Choroid plexus epithelial cell (primary cell): ENCODE data around the gene HK2.
"Not testable (repeated sequence)": the region's sequence is repeated elsewhere in the genome, so short reads cannot be mapped to it uniquely, and the experiment has no call there.

Source experiments
- DNase-seq: peaks from one replicate; pipeline ENCODE4 v3.0.0-alpha.2; 2010; ENCODE audit warnings: low read depth
- H3K4me3 ChIP-seq: 2 replicates; pipeline ENCODE4 v1.5.1; 2011; ENCODE audit warnings: low read depth, mild to moderate bottlenecking, control low read depth, low read length, moderate library complexity
- TF ChIP-seq, protein P1 (sequence below): conservative IDR thresholded peaks from 2 replicates; pipeline ENCODE4 v1.5.1; 2011; ENCODE audit warnings: low read depth, mild to moderate bottlenecking, control low read depth, inconsistent platforms, low read length, moderate library complexity

The HK2 gene

DNA sequence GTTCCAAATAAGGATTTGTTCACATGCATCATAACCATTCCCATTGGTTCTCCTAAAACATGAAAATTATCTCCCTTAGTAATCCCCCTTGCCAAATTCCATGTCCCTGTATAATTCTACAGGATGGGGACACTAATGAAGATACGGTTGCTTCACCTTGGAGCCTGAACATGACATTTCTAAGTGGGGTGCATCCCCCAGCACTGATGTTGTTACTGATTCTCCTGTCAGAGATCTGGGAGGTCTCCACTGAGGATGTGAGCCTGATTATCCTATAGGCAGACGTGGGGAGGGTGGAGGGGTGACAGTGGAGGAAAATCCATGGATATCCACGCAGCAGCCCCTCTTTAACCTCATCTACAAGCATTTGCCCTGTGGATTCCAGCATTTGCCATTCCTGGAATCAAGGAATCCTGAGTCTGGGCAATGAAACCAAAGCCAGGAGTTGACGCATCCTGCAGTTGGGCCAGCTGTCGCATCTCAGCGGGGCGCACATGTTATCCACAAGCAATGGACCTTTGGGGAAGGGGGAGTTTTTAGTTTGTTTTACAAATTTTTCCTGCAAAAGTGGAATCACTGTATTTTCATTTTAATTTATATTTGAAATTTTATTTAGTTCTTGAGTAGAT, 57.3 kb downstream of the HK2 start:
- TF ChIP-seq, protein P1, sequence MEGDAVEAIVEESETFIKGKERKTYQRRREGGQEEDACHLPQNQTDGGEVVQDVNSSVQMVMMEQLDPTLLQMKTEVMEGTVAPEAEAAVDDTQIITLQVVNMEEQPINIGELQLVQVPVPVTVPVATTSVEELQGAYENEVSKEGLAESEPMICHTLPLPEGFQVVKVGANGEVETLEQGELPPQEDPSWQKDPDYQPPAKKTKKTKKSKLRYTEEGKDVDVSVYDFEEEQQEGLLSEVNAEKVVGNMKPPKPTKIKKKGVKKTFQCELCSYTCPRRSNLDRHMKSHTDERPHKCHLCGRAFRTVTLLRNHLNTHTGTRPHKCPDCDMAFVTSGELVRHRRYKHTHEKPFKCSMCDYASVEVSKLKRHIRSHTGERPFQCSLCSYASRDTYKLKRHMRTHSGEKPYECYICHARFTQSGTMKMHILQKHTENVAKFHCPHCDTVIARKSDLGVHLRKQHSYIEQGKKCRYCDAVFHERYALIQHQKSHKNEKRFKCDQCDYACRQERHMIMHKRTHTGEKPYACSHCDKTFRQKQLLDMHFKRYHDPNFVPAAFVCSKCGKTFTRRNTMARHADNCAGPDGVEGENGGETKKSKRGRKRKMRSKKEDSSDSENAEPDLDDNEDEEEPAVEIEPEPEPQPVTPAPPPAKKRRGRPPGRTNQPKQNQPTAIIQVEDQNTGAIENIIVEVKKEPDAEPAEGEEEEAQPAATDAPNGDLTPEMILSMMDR, result no peak
- no peak for DNase-seq
- no peak overlapping the region for H3K4me3 ChIP-seq

DNA sequence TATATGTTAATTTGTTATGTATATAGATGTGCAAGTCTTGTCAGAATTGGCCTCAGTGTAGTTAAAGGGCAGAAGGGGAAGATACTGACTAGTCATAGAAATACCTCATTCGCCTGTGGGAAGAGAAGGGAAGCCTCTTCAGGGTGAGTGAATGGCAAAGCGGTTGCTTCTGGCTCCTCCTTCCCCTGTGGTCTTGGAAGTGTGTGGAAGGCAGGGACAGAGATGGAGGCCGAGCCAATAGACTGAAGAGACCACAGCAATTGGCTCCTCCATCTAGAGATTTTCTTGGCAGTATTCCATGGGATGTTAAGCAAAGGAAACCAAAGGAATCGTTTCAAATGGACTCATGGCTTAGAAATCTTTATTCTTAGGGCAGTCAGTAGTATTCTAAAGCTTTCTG, 57.9 kb downstream of the HK2 start:
- DNase-seq, result peak; percentile 51
- H3K4me3 ChIP-seq, result not testable (repeated sequence)

DNA sequence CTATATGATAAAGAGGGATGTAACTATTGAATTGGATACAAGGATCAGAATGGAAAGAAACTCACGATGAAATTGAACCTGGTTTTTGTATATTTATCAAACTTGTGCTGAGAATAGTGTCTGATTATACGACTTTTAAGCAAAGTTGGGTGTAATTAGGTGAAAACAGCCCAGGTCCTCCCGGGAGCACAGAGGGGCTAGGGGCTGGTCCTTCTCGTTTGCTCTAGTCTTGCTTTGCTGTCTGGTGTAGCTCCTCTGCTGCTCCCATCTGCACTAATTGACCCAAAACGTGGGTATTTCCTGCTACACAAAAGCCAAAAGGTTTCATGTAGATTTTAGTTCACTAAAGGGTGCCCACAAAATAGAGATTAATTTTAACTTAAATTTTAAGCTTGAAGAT, 58.7 kb downstream of the HK2 start:
- no peak overlapping the region for H3K4me3 ChIP-seq
- DNase-seq, result no peak
- TF ChIP-seq, protein P1, result no peak

DNA sequence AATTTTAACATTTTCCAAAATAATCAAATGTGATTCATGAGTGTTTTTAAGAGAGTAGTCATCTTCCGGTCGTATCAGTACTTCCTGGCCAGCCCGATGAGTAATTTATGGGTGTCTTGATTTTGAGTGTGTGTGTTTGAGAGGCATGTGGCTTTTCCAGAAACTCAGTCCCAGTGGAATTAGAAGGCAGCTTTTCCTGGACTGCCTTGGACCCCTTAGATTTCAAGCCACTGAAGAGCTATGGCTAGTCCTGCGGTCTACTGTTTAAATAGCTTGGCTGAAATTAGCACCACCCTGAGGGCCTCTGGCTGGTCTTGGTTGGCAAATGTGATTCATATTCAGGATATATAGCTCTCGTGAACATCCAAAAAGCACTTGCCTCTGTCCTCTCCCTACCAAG, 59.4 kb downstream of the HK2 start:
- no peak overlapping the region for H3K4me3 ChIP-seq
- TF ChIP-seq, protein P1, result no peak
- peak; percentile 69 for DNase-seq

DNA sequence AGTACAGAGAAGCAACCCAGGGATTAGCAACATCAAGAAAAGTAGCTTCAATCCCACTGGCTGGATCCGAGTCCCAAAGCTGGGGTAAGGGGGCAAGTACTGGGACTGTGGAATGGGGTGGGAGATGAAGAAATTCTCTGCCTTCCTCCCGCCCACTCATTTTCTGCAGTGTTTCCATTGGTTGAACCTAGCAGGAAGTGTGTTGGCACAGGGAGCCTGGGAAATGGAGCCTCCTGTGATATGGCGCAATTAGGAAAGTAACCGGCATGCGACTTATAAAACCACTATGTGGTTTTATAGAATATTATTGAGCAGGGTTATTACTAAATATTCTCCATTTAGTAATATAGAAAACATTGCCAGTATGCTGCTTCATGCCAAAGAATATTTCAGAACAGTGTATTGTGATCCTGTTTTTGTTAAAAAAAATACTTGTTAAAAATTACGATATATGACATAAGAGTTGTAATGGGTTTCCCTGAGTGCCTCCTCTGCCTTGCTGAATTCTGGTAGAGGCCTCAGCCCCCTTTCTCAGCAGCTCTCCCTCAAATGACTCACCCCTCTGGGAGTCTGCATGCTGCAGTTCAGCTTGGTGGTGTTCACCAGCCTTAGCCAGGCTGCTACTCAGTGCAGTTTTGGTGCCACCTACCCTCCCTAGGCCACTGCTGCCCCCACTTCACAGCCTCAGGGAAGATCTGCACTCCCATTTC, 60.5 kb downstream of the HK2 start:
- TF ChIP-seq, protein P1, result no peak
- H3K4me3 ChIP-seq, result no peak overlapping the region
- DNase-seq, result peak; percentile 67

DNA sequence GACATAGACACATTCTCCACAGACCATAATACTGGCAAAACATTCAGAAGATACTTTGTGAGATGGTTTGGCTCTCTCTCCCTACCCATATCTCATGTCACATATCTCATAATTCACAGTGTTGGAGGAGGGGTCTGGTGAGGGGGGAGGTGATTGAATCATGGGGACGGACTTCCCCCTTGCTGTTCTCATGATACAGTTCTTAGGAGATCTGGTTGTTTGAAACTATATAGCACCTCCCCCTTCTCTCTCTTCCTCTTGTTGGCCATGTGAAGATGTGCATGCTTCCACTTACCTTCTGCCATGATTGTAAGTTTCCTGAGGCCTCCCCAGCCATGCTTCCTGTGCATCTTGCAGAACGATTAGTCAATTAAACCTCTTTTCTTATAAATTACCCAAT, 61.1 kb downstream of the HK2 start:
- DNase-seq, result no peak
- TF ChIP-seq, protein P1, result no peak
- H3K4me3 ChIP-seq, result no peak overlapping the region

DNA sequence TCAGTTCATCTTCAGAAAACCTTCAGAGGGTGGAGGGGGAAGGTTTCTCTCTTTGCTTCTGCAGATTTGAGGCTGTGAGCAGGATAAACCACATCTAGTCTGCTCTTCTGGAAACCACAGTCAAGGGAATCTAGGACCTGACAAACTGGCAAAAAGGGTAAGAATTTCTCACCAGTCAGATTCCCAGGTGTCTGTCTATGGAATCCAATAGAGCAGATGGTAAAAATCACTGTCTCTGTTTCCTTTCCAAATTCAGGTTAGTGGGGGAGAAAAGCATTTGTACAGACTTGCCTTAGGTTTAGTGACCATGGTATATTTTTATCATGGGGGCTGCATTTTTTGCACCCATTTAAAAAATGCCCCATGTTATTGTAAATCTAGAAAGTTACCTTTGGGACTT, 62.3 kb downstream of the HK2 start:
- TF ChIP-seq, protein P1, result no peak
- no peak for DNase-seq
- no peak overlapping the region for H3K4me3 ChIP-seq

DNA sequence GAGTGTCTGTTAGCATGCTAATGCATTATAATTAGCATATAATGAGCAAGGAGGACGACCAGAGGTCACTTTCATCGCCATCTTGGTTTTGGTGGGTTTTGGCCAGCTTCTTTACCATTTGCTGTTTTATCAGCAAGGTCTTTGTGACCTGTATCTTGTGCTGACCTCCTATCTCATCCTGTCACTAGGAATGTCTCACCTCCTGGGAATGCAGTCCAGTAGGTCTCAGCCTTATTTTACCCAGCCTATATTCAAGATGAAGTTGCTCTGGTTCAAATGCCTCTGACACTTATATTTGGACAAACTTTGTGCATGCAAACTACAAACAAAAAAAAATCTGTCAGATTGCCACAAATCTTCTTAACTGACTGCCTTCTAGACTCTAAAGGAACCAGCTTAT, 66.3 kb downstream of the HK2 start:
- not testable (repeated sequence) for H3K4me3 ChIP-seq, DNase-seq
